Smooth muscle cell of the coronary artery (primary cell): ENCODE measurements around the gene PIGZ. TPM values are rescaled to one million over a fixed set of nuclear protein-coding genes. Genes with fewer than 3 reads are reported as not detected.

Source experiments
- total RNA-seq: library from RNA; depleted of rRNA; stranded (reverse); fragments of >200 nt; gene quantifications from 2 replicates; pipeline ENCODE4 v1.2.3, GENCODE V29; 2014; ENCODE audit warnings: low replicate concordance

Gene PIGZ
- total RNA-seq = 2.0 and 2.5 TPM in 2 replicates

GRCh38 chr3:196968233-196969133 is at the start of gene PIGZ:
Gene PIGZ, minus strand, starts transcription at chr3:196968833. Its CDS starts 16,802 bp downstream, at chr3:196952031.

GRCh38 chr3:196942226-196942914 is 26.3 kb downstream of the PIGZ start, which contains the start of gene NCBP2:
Gene NCBP2, minus strand, starts transcription at chr3:196942528. Its CDS starts 25 bp downstream, at chr3:196942503.

Other genes starting within 250 kb of the PIGZ start
- gene PAK2, start 229.0 kb downstream of the PIGZ start, total RNA-seq = 30.0 and 33.1 TPM in 2 replicates
- 35.6 and 50.8 TPM in 2 replicates for gene SENP5, start 100.9 kb downstream of the PIGZ start, total RNA-seq
- gene NCBP2, start 26.3 kb downstream of the PIGZ start, total RNA-seq = 51.4 and 79.1 TPM in 2 replicates
- gene MELTF, start 61.0 kb upstream of the PIGZ start, total RNA-seq = 1.7 and 54.3 TPM in 2 replicates